Measurements from ENCODE around the gene NES. TPM values are rescaled to one million over a fixed set of nuclear protein-coding genes. Genes with fewer than 3 reads are reported as not detected.

NES gene
- 10 to 100 TPM; 13.9 to 34.3 (median 23.9) TPM for total RNA-seq

- peaks cover 0 to 53% (median 13%) of the 10 kb centered on the region in 3 donors for H3K4me1 ChIP-seq
- 0% methylated on average over 1 to 8 of the region's 70 CpGs for WGBS, 2 donors (ENCODE audit: low coverage in 1 of 2)
- H3K9me3 ChIP-seq = no peaks in the 10 kb centered on the region
- H3K4me3 ChIP-seq = peak within 1 kb of the TSS; percentile 32 to 57
- peak in 1 of 4 experiments; percentile 19 for TF ChIP-seq CTCF (IDR thresholded peaks at IDR 0.05)
- TF ChIP-seq EP300 (IDR thresholded peaks at IDR 0.05) = no peak
- no peak for TF ChIP-seq POLR2A (IDR thresholded peaks at IDR 0.05)
- TF ChIP-seq POLR2AphosphoS5 (IDR thresholded peaks at IDR 0.05) = no peak
- peak; percentile 81 for ATAC-seq
- H3K27me3 ChIP-seq = peaks cover 68% of the 10 kb centered on the region
- peaks cover 0 to 19% of the 10 kb centered on the region in 2 donors for H3K36me3 ChIP-seq
- peak within 1 kb of the TSS; percentile 11 to 85 (median 81) for H3K27ac ChIP-seq
These were observed at the start of gene NES for GRCh38 chr1:156676820-156677615. TSS of gene NES (minus strand) at chr1:156677407. CDS start at chr1:156677264, 143 bp downstream.

DNA sequence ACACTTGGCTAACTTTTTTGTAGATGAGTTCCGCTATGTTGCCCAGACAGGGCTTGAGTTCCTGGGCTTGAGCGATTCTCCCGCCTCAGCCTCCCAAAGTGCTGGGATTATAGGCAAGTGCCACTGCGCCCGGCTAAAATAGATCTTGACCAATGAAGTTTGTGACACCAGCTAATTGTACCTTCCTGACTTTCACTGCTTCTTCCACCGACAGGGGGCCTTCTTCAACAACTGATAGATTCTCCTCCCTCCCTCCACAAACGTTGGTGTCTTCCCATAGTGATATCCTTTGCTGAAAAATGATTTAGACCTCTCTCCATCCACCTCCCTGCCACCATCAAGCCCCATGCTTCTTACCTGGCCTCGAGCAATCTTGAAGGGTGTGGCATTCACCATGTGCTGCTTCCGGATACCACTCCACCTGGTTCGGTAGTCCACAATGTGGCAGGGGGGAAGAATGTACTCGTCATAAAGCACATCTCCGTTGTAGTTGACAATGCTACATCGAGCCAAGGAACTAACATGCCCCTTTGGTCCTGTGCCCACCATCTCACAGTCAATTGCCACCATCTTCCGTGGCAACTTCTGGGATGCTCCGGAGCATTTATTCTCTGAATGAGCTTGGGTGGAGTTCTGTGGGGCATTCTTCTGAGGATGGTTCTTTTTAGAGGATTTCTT is 49.5 kb upstream of the NES start:
- H3K36me3 ChIP-seq = peaks cover 0 to 34% of the 10 kb centered on the region in 2 donors
- no peak for ATAC-seq
- peak overlapping the region in 1 of 4 donors; percentile 98 for H3K27ac ChIP-seq
- peak overlapping the region in 1 of 2 donors; percentile 85 for H3K4me3 ChIP-seq
- 25 to 50% methylated on average over 6 to 11 of the region's 15 CpGs for WGBS, 2 donors (ENCODE audit: low coverage in 1 of 2)
- no peaks in the 10 kb centered on the region for H3K9me3 ChIP-seq
- no peaks in the 10 kb centered on the region for H3K27me3 ChIP-seq
- H3K4me1 ChIP-seq = peaks cover 15 to 59% (median 36%) of the 10 kb centered on the region in 3 donors
- TF ChIP-seq POLR2A (IDR thresholded peaks at IDR 0.05) = no peak
- peak in 3 of 4 experiments; percentile 34 to 50 (median 38) for TF ChIP-seq CTCF (IDR thresholded peaks at IDR 0.05)
- no peak for TF ChIP-seq EP300 (IDR thresholded peaks at IDR 0.05)
- TF ChIP-seq POLR2AphosphoS5 (IDR thresholded peaks at IDR 0.05) = no peak

GRCh38 chr1:156725683-156726280 is 48.6 kb upstream of the NES start:
- H3K9me3 ChIP-seq = no peaks in the 10 kb centered on the region
- peaks cover 15 to 59% (median 36%) of the 10 kb centered on the region in 3 donors for H3K4me1 ChIP-seq
- WGBS, 2 donors (ENCODE audit: low coverage in 1 of 2) = 8 to 12% methylated on average over 12 to 18 of the region's 18 CpGs
- peak overlapping the region in 1 of 2 donors; percentile 85 for H3K4me3 ChIP-seq
- peaks cover 0 to 39% of the 10 kb centered on the region in 2 donors for H3K36me3 ChIP-seq
- peak; percentile 31 for TF ChIP-seq POLR2AphosphoS5 (IDR thresholded peaks at IDR 0.05)
- TF ChIP-seq POLR2A (IDR thresholded peaks at IDR 0.05) = no peak
- TF ChIP-seq CTCF (IDR thresholded peaks at IDR 0.05) = peak; percentile 83 to 98 (median 94)
- ATAC-seq = peak; percentile 53
- H3K27me3 ChIP-seq = no peaks in the 10 kb centered on the region
- peak overlapping the region in 2 of 4 donors; percentile 18 to 98 for H3K27ac ChIP-seq

DNA sequence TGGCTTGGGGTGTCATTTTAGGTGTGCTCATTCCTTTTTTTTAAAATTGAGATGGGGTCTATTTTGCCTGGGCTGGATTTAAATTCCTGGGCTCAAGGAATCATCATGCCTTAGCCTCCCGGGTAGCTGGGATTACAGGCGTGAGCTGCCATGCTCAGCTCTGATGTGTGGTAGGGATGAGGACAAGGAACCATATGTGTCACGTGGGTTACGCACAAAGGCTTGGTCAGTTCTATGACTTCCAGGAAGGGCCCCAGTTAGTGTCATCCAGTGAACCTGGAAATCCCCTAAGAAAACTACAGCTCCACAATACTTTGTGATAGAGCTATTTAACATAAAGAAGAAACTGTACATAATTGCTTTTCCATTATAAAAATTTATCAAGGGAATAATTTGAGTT is 44.3 kb upstream of the NES start:
- TF ChIP-seq CTCF (IDR thresholded peaks at IDR 0.05) (no peak), POLR2AphosphoS5 (IDR thresholded peaks at IDR 0.05) (no peak), EP300 (IDR thresholded peaks at IDR 0.05) (no peak), POLR2A (IDR thresholded peaks at IDR 0.05) (no peak)
- no peak overlapping the region for H3K27ac ChIP-seq
- WGBS, 2 donors (ENCODE audit: low coverage in 1 of 2) = 70 to 92% methylated on average over 2 of the region's 4 CpGs
- H3K4me1 ChIP-seq = peaks cover 6 to 31% (median 19%) of the 10 kb centered on the region in 3 donors
- no peak for ATAC-seq
- no peaks in the 10 kb centered on the region for H3K27me3 ChIP-seq
- no peak overlapping the region for H3K4me3 ChIP-seq
- H3K9me3 ChIP-seq = no peaks in the 10 kb centered on the region
- peaks cover 0 to 64% of the 10 kb centered on the region in 2 donors for H3K36me3 ChIP-seq
